ENCODE measurements around the gene DHX34. TPM values are rescaled to one million over a fixed set of nuclear protein-coding genes. Genes with fewer than 3 reads are reported as not detected.
"Not testable (repeated sequence)": the region's sequence is repeated elsewhere in the genome, so short reads cannot be mapped to it uniquely, and the experiment has no call there.

DHX34 gene, protein sequence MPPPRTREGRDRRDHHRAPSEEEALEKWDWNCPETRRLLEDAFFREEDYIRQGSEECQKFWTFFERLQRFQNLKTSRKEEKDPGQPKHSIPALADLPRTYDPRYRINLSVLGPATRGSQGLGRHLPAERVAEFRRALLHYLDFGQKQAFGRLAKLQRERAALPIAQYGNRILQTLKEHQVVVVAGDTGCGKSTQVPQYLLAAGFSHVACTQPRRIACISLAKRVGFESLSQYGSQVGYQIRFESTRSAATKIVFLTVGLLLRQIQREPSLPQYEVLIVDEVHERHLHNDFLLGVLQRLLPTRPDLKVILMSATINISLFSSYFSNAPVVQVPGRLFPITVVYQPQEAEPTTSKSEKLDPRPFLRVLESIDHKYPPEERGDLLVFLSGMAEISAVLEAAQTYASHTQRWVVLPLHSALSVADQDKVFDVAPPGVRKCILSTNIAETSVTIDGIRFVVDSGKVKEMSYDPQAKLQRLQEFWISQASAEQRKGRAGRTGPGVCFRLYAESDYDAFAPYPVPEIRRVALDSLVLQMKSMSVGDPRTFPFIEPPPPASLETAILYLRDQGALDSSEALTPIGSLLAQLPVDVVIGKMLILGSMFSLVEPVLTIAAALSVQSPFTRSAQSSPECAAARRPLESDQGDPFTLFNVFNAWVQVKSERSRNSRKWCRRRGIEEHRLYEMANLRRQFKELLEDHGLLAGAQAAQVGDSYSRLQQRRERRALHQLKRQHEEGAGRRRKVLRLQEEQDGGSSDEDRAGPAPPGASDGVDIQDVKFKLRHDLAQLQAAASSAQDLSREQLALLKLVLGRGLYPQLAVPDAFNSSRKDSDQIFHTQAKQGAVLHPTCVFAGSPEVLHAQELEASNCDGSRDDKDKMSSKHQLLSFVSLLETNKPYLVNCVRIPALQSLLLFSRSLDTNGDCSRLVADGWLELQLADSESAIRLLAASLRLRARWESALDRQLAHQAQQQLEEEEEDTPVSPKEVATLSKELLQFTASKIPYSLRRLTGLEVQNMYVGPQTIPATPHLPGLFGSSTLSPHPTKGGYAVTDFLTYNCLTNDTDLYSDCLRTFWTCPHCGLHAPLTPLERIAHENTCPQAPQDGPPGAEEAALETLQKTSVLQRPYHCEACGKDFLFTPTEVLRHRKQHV
- total RNA-seq (10 to 100 TPM in 2 of 9 donors, 1 to 10 TPM in 7; 3.7 to 10.6 (median 6.7) TPM), polyA plus RNA-seq (10 to 100 TPM in 1 of 2 donors, 1 to 10 TPM in 1; 6.1 to 13.3 TPM)
- long read RNA-seq, donor 1, partial matches to known transcripts = 2 of 5 reads
- long read RNA-seq, donor 1, other reads (novel, unspliced or antisense) = 3 of 5 reads
- long read RNA-seq, donor 2, full-length matches to known transcripts = 3 of 13 reads
- long read RNA-seq, donor 2, partial matches to known transcripts = 8 of 13 reads
- long read RNA-seq, donor 2, other reads (novel, unspliced or antisense) = 2 of 13 reads
- long read RNA-seq, donor 3, partial matches to known transcripts = 14 of 15 reads
- long read RNA-seq, donor 3, other reads (novel, unspliced or antisense) = 1 of 15 reads

DNA sequence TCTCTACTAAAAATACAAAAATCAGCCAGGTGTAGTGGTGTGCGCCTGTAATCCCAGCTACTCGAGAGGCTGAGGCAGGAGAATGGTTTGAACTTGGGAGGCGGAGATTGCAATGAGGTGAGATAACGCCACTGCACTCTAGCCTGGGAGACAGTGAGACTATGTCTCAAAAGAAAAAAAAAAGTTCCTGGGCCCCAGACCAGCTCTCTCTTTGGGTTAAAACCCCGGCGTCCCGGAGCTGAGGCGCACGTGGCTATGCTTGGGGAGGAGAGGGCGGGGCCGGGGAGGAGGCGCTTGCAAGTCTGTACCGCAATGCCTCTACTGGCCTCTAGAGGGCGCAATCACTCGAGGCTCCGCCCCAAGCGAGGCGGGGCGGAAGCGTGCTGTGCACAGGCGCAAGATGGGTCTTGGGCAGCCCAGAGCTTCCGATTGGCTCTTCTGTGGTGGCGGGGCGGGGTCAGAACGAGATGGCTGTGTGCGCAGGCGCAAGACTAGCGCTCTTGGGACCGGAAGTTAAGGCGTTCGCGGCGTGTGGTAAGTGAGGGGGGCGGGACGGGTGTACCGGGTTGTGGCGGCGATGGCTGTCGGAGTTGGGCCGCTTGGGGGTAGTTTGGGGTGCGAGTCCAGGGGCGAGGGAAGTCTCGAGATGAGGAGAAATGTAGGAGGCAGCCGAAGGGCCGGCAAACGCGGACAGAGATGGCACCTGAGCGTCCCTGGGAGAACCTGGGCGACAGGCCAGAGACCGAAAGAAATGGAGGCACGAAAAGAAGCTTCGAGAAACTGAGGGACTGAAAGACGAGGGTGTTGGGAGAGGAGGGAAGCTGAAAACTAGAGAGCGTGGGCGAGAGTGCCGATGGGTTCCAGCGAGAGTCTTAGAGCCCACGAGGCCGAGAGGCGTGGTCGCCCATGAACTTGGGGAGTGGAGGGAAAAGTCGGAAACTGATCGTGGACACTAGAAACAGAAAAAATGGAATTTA, at the start of gene DHX34:
Gene DHX34, plus strand, starts transcription at position 497 of the 977 bp plus-strand sequence. CDS start 3,716 bp downstream, outside the sequence.
- intact Hi-C loops (cut with DNase I) = no loop called here
- Histone ChIP-seq H3K4me3 (peak within 1 kb of the TSS; percentile 62 to 98 (median 78)), H3K27ac (peak within 1 kb of the TSS in 10 of 12 donors; percentile 40 to 87 (median 73)), H3K9me3 (no peaks in the 10 kb centered on the region), H3K27me3 (no peaks in the 10 kb centered on the region), H3K4me1 (peaks cover 3 to 33% (median 15%) of the 10 kb centered on the region in 12 donors), H3K36me3 (peaks cover 0 to 20% (median 15%) of the 10 kb centered on the region in 9 donors)
- TF ChIP-seq POLR2A (IDR thresholded peaks at IDR 0.05) (peak in 1 of 2 donors; percentile 72), CTCF (IDR thresholded peaks at IDR 0.05) (peak; percentile 98 to 100 (median 99))
- 4% methylated on average over 49 to 63 of the region's 63 CpGs for WGBS, 4 donors
- DNase-seq = peak; percentile 98 to 99 (median 98)
- ATAC-seq = peak; percentile 100

DNA sequence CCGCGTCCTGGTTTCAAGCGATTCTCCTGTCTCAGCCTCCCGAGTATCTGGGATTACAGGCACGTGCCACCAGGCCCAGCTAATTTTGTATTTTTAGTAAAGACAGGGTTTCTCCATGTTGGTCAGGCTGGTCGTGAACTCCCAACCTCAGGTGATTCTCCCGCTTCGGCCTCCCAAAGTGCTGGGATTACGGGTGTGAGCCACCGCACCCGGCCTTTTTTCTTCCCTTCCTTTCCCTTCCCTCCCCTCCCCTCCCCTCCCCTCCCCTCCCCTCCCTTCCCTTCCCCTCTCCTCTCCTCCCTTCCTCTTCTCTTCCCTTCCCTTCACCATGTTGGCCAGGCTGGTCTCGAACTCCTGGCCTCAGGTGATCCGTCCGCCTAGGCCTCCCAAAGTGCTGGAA, 48.2 kb upstream of the DHX34 start:
- H3K27me3 ChIP-seq, H3K36me3 ChIP-seq, DNase-seq, H3K27ac ChIP-seq, H3K4me3 ChIP-seq, H3K4me1 ChIP-seq, H3K9me3 ChIP-seq, ATAC-seq: not testable (repeated sequence)
- WGBS, 4 donors = 89 to 93% (median 91%) methylated on average over 14 of the region's 14 CpGs
- intact Hi-C loops (cut with DNase I) = loop anchor here in 2 of 10 donors (5.0 to 10.0 kb wide), 2 partner anchors 91 to 404 kb away; no protein-coding TSS in a partner anchor

DNA sequence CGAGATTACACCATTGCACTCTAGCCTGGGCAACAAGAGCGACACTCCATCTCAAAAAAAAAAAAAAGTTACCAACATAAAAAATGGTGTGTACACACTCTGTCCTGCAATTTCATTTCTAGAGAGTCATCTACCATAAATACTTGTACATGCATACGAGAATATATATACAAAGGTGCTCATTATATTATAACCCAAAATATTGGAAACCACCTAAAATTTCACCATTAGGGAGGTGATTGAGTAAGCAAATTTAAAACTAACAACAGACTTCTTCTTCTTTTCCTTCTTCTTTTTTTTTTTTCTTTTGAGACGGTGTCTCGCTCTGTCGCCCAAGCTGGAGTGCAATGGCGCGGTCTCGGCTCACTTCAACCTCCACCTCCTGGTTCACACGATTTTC, 46.9 kb upstream of the DHX34 start:
- no peak for DNase-seq
- Histone ChIP-seq H3K9me3 (no peaks in the 10 kb centered on the region), H3K27ac (no peak overlapping the region), H3K27me3 (no peaks in the 10 kb centered on the region), H3K4me3 (no peak overlapping the region), H3K36me3 (no peaks in the 10 kb centered on the region), H3K4me1 (peaks cover 0 to 8% (median 0%) of the 10 kb centered on the region in 12 donors)
- no peak for ATAC-seq
- TF ChIP-seq POLR2A (IDR thresholded peaks at IDR 0.05) = no peak
- TF ChIP-seq CTCF (IDR thresholded peaks at IDR 0.05) = no peak
- 90 to 95% (median 93%) methylated on average over 10 of the region's 10 CpGs for WGBS, 4 donors
- intact Hi-C loops (cut with DNase I) = loop anchor here in 2 of 10 donors (5.0 to 10.0 kb wide), 2 partner anchors 90 to 403 kb away; no protein-coding TSS in a partner anchor

Data from heart left ventricle (tissue), 16 donors.